HG02610 (cell line): ENCODE data around the gene DDX60.
"Not testable (repeated sequence)": the region's sequence is repeated elsewhere in the genome, so short reads cannot be mapped to it uniquely, and the experiment has no call there.

Experiments used
- ATAC-seq: cut with Tn5 transposase; IDR thresholded peaks from one replicate; pipeline ENCODE4 v1.9.1; 2021; ENCODE audit warnings: mild to moderate bottlenecking, moderate library complexity; ENCODE audit not compliant: unreplicated experiment

Gene DDX60

GRCh38 chr4:168304744-168305459, 13.7 kb downstream of the DDX60 start:
- no peak for ATAC-seq

DNA sequence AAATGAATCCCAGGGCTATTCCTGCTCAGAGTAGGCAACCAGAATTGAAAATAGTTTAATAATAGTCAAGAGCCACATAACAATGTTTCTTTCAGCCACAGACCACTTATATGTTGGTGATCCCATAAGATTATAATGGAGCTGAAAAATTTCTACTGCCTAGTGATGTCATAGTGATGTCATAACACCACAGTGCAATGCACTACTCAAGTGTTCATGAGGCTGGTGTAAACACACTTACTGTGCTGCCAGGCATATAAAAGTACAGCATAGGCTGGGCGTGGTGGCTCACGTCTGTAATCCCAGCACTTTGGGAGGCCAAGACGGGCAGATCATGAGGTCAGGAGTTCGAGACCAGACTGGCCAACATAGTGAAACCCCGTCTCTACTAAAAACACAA, 15.1 kb downstream of the DDX60 start:
- not testable (repeated sequence) for ATAC-seq

- ATAC-seq: no peak
Observed at GRCh38 chr4:168293386-168293975, 25.1 kb downstream of the DDX60 start.

GRCh38 chr4:168291242-168291641, 27.3 kb downstream of the DDX60 start:
- ATAC-seq: no peak

- ATAC-seq: not testable (repeated sequence)
Observed at GRCh38 chr4:168285850-168286249, 32.7 kb downstream of the DDX60 start.

GRCh38 chr4:168279556-168279955, 39.0 kb downstream of the DDX60 start:
- no peak for ATAC-seq

DNA sequence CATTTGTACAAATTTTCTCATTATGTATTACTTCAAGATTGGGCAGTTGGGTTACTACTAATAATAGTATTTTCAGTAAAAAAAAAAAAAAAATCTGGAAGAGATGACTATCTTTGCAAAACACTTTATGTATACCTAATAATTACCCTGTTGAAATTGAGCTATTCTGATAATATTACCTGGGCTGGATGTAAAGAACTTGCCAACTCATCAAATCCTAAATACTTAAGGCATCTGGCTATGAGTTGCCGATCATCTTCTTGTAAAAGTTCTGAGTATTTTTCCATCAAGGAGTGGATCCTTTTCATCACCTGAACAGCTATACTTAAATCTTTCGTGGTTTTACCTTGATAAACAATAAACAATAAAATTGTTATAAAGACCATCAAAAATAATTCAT, 42.7 kb downstream of the DDX60 start:
- no peak for ATAC-seq

DNA sequence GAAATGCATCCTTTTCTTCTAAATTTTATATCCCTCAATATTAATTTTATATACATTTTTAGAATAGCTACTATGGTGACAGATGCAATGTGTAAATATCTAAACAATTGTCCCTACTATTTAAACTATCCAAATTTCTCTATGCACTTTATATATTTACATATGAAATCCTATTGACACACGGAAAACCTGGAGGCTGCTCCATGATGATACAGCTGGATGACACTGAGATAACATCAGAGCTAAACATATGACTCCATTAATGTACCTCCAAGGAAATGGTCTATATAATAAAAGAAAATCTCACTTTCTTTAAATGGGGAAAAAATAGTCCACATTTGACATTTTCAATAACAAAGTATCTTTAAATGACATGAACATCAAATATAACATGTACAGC, 43.7 kb downstream of the DDX60 start:
- no peak for ATAC-seq

DNA sequence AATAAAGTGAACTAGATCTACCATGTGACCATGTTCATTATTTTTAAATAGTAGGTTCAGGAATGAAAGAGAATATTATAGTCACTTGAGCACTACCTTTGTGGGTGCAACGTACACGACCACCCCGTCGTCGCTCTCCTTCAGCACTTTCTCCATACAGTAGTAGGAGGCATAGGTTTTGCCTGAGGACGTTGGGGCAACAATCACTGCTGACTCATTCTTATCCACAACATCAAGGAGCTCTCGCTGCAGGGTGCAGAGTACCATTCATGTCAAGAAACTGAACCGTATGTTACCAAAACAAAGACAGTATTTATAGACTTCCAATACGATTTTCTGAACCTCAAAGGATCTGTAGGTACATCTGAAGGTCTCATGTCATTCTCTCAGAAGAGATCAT, 44.7 kb downstream of the DDX60 start:
- ATAC-seq: no peak

DNA sequence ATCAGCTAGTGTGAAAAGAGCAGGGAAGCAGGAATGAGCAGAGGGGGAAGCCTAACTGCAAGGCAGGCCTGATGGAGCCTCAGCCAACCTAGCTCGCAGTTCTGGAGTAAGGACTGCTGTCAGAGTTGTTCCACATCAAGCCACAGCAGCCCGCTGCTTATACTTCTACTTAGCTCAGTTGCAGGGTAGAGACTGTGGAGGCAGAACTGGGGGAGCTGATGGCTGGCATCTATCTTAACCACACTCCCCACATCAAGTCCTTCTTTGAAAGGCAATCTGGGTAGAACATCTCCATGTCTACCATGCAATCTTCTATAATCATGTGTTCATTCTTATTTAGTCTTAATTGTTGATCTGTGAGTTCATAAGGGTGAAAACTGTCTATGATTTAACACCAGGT, 46.1 kb downstream of the DDX60 start:
- ATAC-seq: no peak

DNA sequence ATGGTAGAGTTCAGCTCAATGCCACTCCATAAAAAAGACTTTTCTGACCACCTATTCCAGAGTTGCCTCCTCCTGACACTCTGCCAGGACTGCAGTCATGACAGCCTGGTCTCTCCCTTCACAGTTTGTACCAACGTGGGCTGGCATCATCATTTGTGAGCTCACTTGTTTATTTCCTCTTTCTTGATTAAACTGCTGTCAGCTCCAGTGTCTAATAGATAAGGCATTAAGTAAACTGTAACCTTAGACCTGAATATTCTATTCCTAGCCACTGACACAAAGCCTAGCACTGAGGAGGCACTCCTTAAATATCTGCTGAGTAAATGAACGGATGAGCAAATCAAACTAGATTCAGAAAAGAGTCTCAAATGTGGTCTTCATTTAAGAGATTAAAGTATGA, 48.7 kb downstream of the DDX60 start:
- no peak for ATAC-seq

- ATAC-seq: no peak
Observed at GRCh38 chr4:168265327-168265726, 53.2 kb downstream of the DDX60 start.

GRCh38 chr4:168264903-168265302, 53.6 kb downstream of the DDX60 start:
- no peak for ATAC-seq

- ATAC-seq: no peak
Observed at GRCh38 chr4:168263039-168263438, 55.5 kb downstream of the DDX60 start.

- ATAC-seq: no peak
Observed at GRCh38 chr4:168259096-168259495, 59.5 kb downstream of the DDX60 start.

GRCh38 chr4:168257768-168258167, 60.8 kb downstream of the DDX60 start:
- no peak for ATAC-seq

DNA sequence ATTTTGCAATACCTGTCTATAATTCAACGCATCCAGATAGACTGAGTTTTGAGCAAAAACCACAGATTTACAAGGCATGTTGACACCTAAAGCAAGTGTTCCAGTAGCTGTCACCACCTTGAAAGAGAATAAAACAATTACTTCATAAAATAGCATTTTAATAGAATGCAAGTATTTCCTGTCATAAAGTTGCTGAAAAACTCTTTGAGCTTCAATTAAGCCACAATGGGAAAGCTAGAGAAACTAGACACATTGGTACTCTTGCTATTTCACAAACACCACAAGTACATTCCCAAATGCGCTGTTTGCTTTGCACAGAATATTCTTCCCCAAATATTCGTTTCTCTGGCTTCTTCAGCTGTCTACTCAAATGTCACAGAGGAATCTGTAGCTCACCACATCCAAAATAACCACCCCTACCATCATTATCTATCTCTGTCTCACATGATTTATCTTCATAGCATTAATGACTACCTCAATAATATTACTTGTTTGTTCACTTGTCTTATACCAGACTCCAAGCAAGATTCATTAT, 70.3 kb downstream of the DDX60 start:
- no peak for ATAC-seq

DNA sequence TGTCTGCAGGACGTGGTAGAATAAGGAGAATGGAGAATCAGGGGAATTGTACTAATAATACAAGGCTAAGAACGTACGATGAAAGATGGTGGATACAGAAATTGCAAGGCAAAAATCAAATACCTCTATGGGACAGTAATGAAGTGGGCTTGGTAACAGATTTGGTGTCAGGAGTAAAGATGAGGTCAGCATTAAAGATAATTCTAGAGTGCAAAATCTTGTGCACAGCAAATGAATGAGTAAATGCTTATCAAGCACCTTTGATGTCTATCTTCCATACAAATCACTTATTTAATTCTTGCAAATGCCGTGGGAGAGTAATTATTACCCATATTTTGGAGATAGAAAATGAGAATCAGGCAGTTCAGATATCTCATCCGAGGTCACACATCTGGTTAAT, 70.9 kb downstream of the DDX60 start:
- ATAC-seq: no peak

GRCh38 chr4:168241953-168242352, 76.6 kb downstream of the DDX60 start:
- ATAC-seq: no peak

DNA sequence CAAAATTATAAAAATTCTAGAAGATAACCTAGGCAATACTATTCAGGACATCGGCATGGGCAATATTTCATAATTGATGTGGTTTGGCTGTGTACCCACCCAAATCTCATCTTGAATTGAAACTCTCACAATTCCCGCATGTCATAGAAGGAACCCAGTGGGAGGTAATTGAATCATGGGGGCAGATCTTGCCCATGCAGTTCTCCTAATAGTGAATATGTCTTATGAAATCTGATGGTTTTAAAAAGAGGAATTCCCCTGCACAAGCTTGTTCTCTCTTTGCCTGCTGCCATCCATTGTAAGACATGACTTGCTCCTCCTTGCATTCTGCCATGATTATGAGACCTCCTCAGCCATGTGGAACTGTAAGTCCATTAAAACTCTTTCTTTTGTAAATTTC, 77.7 kb downstream of the DDX60 start:
- no peak for ATAC-seq

- ATAC-seq: no peak
Observed at GRCh38 chr4:168221301-168221700, 97.3 kb downstream of the DDX60 start.

- ATAC-seq: no peak
Observed at GRCh38 chr4:168220893-168221292, 97.7 kb downstream of the DDX60 start.

DNA sequence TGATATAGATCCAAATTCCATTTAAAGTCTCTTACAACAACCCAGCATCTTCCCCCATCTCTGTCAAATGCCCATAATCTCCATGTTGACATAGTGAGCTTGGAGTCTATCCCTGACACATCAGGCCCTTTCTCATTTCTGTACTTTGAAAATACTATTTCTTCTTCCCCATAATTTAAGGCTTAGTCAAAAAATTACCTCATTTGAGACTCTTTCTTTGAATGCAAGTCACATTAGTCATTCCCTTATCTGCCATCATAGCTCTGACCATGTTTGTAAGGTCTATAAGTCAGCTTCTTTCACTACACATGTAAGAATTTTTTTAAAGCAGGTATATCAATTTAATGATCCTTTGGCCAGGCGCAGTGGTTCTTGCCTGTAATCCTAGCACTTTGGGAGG, 99.9 kb downstream of the DDX60 start:
- no peak for ATAC-seq
